ENCODE measurements around the gene AMOT.
"Not testable (repeated sequence)": the region's sequence is repeated elsewhere in the genome, so short reads cannot be mapped to it uniquely, and the experiment has no call there.

Gene AMOT

DNA sequence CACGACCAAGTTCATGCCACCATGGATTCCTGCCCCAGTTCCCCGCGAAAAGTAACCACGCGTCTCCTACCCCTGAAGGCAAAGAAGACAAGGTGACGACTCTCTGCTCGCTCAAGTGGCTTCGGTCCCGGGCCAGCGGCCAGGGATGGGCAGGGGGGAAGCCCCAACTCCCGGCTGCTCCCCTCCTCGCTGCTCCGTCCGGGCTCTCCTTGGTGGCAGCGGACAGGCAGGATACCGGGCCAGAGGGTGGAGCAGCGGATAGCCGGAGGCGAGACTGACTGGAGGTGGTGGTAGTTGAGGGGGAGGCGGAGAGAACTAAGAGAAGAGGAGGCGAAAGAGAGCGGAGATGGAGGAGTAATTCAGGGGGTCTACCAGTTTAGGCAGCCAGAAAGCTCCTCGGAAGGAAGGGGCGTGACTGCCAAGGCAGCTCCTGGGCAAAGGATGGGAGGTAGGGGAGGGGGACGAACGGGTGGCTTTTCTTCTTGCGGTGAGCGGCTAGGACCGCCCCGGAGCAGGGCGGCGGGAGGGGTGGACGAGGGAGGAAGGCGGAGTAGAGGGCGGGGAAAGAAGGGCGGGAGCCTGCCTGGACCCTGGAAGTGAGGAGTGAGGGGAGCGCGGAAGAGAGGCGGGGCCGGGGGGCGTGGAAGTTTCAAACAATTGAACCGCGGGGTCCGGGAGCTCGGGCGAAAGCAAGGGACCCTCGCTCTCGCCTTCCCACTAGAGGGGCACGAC, at the start of gene AMOT:
TSS of gene AMOT (minus strand) at position 450 of the 732 bp plus-strand sequence. CDS start 17,705 bp downstream, outside the sequence.
- Mint-ChIP-seq H3K27me3 (peaks cover 19% of the 10 kb centered on the region), H3K9me3 (no peaks in the 10 kb centered on the region), H3K27ac (peak within 1 kb of the TSS; percentile 69), H3K4me3 (peak within 1 kb of the TSS; percentile 84), H3K4me1 (ENCODE audit: low read depth) (no peaks in the 10 kb centered on the region), H3K36me3 (ENCODE audit: low read depth) (peaks cover 8% of the 10 kb centered on the region)
- intact Hi-C loops (cut with micrococcal nuclease), result no loop called here

- H3K27ac Mint-ChIP-seq, result no peak overlapping the region
- H3K27me3 Mint-ChIP-seq, result peaks cover 4% of the 10 kb centered on the region
- no peak overlapping the region for H3K4me3 Mint-ChIP-seq
- H3K36me3 Mint-ChIP-seq (ENCODE audit: low read depth), result no peaks in the 10 kb centered on the region
- no peaks in the 10 kb centered on the region for H3K9me3 Mint-ChIP-seq
- no peaks in the 10 kb centered on the region for H3K4me1 Mint-ChIP-seq (ENCODE audit: low read depth)
- intact Hi-C loops (cut with micrococcal nuclease), result no loop called here
Observed at GRCh38 chrX:112889400-112889799, 48.8 kb upstream of the AMOT start.

- no peak overlapping the region for H3K27ac Mint-ChIP-seq
- no peaks in the 10 kb centered on the region for H3K36me3 Mint-ChIP-seq (ENCODE audit: low read depth)
- H3K9me3 Mint-ChIP-seq, result no peaks in the 10 kb centered on the region
- peaks cover 4% of the 10 kb centered on the region for H3K27me3 Mint-ChIP-seq
- no peaks in the 10 kb centered on the region for H3K4me1 Mint-ChIP-seq (ENCODE audit: low read depth)
- H3K4me3 Mint-ChIP-seq, result no peak overlapping the region
- intact Hi-C loops (cut with micrococcal nuclease), result no loop called here
Observed at GRCh38 chrX:112888916-112889315, 48.3 kb upstream of the AMOT start.

DNA sequence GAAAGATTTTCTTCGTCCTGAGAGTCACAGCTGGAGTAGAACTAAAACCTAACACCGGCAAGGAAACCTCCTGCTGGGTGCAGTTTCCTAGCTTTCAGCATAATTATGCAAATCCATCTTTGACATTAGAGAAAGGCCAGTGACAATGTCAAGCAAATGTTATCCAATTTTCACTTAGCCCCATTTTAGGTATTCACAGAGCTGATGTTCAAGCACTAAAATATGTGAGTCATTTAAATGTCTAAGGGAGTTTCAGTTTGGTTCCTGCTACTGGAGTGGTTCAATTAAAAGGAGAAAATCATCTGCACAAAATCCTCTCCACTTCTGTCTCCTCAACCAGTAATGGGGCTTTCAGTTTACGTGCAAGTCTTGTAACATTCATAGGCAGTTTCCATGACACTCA, 37.1 kb upstream of the AMOT start:
- Mint-ChIP-seq H3K27me3 (no peaks in the 10 kb centered on the region), H3K9me3 (no peaks in the 10 kb centered on the region), H3K36me3 (ENCODE audit: low read depth) (no peaks in the 10 kb centered on the region), H3K27ac (no peak overlapping the region), H3K4me1 (ENCODE audit: low read depth) (no peaks in the 10 kb centered on the region), H3K4me3 (no peak overlapping the region)
- intact Hi-C loops (cut with micrococcal nuclease), result no loop called here

DNA sequence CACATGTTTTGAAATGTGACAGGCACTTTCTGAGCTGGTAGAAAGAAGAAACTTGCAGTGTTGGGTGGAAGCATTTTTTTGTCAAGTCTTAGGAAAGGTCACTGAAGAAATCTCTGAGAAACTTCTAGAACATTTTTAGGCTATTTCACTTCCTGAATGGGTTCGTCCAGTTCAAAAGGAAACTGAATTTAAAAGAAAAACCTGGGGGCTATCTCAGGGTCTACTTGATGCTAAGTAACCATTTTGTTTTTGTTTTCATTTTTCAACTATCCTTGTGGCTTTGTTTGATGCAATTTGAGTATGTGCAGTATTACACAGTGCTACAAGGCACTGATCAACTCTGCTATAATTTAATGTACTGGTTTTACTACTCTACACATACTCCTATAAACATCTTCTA, 34.0 kb upstream of the AMOT start:
- H3K27ac Mint-ChIP-seq, result no peak overlapping the region
- H3K4me3 Mint-ChIP-seq, result no peak overlapping the region
- H3K36me3 Mint-ChIP-seq (ENCODE audit: low read depth), result no peaks in the 10 kb centered on the region
- no peaks in the 10 kb centered on the region for H3K4me1 Mint-ChIP-seq (ENCODE audit: low read depth)
- H3K27me3 Mint-ChIP-seq, result no peaks in the 10 kb centered on the region
- intact Hi-C loops (cut with micrococcal nuclease), result no loop called here
- no peaks in the 10 kb centered on the region for H3K9me3 Mint-ChIP-seq

DNA sequence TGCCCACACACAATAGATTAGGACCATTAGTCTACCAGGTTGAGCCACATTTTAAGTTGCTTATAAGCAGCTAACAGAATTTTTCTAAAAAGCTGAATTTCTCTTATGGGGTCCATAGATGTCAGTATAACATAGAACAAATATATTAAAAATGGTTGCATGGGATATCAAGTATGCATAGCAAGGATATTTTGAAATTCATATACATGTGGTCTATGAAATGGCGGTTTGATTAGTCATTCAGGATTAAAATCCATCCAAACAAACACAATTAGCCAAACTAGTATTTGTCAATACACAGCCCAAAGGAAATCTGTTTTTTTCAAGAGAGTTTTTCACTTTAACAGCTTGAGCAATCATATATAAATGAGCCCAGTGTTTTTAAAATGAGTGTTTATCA, 33.5 kb upstream of the AMOT start:
- Mint-ChIP-seq H3K9me3 (no peaks in the 10 kb centered on the region), H3K4me3 (no peak overlapping the region), H3K4me1 (ENCODE audit: low read depth) (no peaks in the 10 kb centered on the region), H3K27ac (no peak overlapping the region), H3K36me3 (ENCODE audit: low read depth) (no peaks in the 10 kb centered on the region), H3K27me3 (no peaks in the 10 kb centered on the region)
- intact Hi-C loops (cut with micrococcal nuclease), result no loop called here

GRCh38 chrX:112868586-112868985, 28.0 kb upstream of the AMOT start:
- no peaks in the 10 kb centered on the region for H3K4me1 Mint-ChIP-seq (ENCODE audit: low read depth)

GRCh38 chrX:112867570-112867969, 26.9 kb upstream of the AMOT start:
- no peak overlapping the region for H3K27ac Mint-ChIP-seq
- no peaks in the 10 kb centered on the region for H3K9me3 Mint-ChIP-seq
- no peak overlapping the region for H3K4me3 Mint-ChIP-seq
- no peaks in the 10 kb centered on the region for H3K4me1 Mint-ChIP-seq (ENCODE audit: low read depth)
- intact Hi-C loops (cut with micrococcal nuclease), result no loop called here
- H3K36me3 Mint-ChIP-seq (ENCODE audit: low read depth), result no peaks in the 10 kb centered on the region
- no peaks in the 10 kb centered on the region for H3K27me3 Mint-ChIP-seq

More at GRCh38 chrX:112868586-112868985, 28.0 kb upstream of the AMOT start:
- H3K9me3 Mint-ChIP-seq, result no peaks in the 10 kb centered on the region
- no peaks in the 10 kb centered on the region for H3K36me3 Mint-ChIP-seq (ENCODE audit: low read depth)
- H3K4me3 Mint-ChIP-seq, result no peak overlapping the region
- no peak overlapping the region for H3K27ac Mint-ChIP-seq
- no peaks in the 10 kb centered on the region for H3K27me3 Mint-ChIP-seq
- intact Hi-C loops (cut with micrococcal nuclease), result no loop called here

DNA sequence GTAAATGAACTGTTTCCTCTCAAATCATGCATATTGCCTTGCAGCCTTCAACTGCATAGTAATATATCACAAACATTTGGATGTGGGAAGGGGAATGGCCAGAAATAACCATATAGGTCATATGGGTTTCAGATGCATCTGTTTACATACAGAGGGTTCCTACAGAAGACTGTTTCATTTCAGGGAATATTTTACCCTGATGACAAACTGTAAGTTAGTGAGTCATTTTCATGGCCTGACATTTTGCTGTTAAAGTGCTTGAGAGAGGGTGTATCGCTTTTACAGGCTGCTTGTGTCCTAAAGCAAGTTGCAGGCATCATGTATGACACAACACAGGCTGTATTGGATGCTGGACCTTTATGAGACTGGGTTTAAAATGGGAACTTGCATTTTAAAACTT, 25.5 kb upstream of the AMOT start:
- H3K27me3 Mint-ChIP-seq, result no peaks in the 10 kb centered on the region
- H3K36me3 Mint-ChIP-seq (ENCODE audit: low read depth), result no peaks in the 10 kb centered on the region
- no peaks in the 10 kb centered on the region for H3K4me1 Mint-ChIP-seq (ENCODE audit: low read depth)
- intact Hi-C loops (cut with micrococcal nuclease), result no loop called here
- H3K27ac Mint-ChIP-seq, result no peak overlapping the region
- no peak overlapping the region for H3K4me3 Mint-ChIP-seq
- no peaks in the 10 kb centered on the region for H3K9me3 Mint-ChIP-seq

- no peak overlapping the region for H3K4me3 Mint-ChIP-seq
- H3K27me3 Mint-ChIP-seq, result no peaks in the 10 kb centered on the region
- H3K36me3 Mint-ChIP-seq (ENCODE audit: low read depth), result no peaks in the 10 kb centered on the region
- H3K27ac Mint-ChIP-seq, result no peak overlapping the region
- intact Hi-C loops (cut with micrococcal nuclease), result no loop called here
- H3K9me3 Mint-ChIP-seq, result no peaks in the 10 kb centered on the region
- no peaks in the 10 kb centered on the region for H3K4me1 Mint-ChIP-seq (ENCODE audit: low read depth)
Observed at GRCh38 chrX:112865464-112866025, 24.9 kb upstream of the AMOT start.

GRCh38 chrX:112863850-112864249, 23.2 kb upstream of the AMOT start:
- Mint-ChIP-seq H3K36me3 (ENCODE audit: low read depth) (no peaks in the 10 kb centered on the region), H3K4me3 (no peak overlapping the region)

GRCh38 chrX:112857478-112857878, 16.8 kb upstream of the AMOT start:
- Mint-ChIP-seq H3K36me3 (ENCODE audit: low read depth) (no peaks in the 10 kb centered on the region), H3K4me1 (ENCODE audit: low read depth) (no peaks in the 10 kb centered on the region), H3K4me3 (no peak overlapping the region), H3K27me3 (no peaks in the 10 kb centered on the region), H3K9me3 (no peaks in the 10 kb centered on the region), H3K27ac (no peak overlapping the region)
- intact Hi-C loops (cut with micrococcal nuclease), result no loop called here

More at GRCh38 chrX:112863850-112864249, 23.2 kb upstream of the AMOT start:
- H3K4me1 Mint-ChIP-seq (ENCODE audit: low read depth), result no peaks in the 10 kb centered on the region
- H3K27me3 Mint-ChIP-seq, result no peaks in the 10 kb centered on the region
- intact Hi-C loops (cut with micrococcal nuclease), result no loop called here
- no peak overlapping the region for H3K27ac Mint-ChIP-seq
- no peaks in the 10 kb centered on the region for H3K9me3 Mint-ChIP-seq

DNA sequence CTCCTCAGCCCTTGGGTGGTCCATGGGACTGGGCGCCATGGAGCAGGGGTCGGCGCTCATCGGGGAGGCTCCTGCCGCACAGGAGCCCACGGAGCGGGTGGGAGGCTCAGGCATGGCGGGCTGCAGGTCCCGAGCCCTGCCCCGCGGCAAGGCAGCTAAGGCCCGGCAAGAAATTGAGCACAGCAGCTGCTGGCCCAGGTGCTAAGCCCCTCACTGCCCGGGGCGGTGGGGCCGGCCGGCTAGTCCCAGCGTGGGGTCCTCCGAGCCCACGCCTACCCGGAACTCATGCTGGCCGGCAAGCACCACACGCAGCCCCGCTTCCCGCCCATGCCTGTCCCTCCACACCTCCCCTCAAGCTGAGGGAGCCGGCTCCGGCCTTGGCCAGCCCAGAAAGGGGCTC, 14.3 kb upstream of the AMOT start:
- H3K27me3 Mint-ChIP-seq; H3K4me3 Mint-ChIP-seq; H3K27ac Mint-ChIP-seq; H3K36me3 Mint-ChIP-seq (ENCODE audit: low read depth); H3K9me3 Mint-ChIP-seq; intact Hi-C loops (cut with micrococcal nuclease); H3K4me1 Mint-ChIP-seq (ENCODE audit: low read depth): not testable (repeated sequence)

GRCh38 chrX:112852851-112853250, 12.2 kb upstream of the AMOT start:
- peaks cover 5% of the 10 kb centered on the region for H3K4me1 Mint-ChIP-seq (ENCODE audit: low read depth)
- intact Hi-C loops (cut with micrococcal nuclease), result no loop called here
- no peaks in the 10 kb centered on the region for H3K36me3 Mint-ChIP-seq (ENCODE audit: low read depth)
- H3K27ac Mint-ChIP-seq, result no peak overlapping the region
- H3K4me3 Mint-ChIP-seq, result no peak overlapping the region
- no peaks in the 10 kb centered on the region for H3K9me3 Mint-ChIP-seq
- H3K27me3 Mint-ChIP-seq, result peaks cover 3% of the 10 kb centered on the region

- Mint-ChIP-seq H3K36me3 (ENCODE audit: low read depth) (no peaks in the 10 kb centered on the region), H3K4me1 (ENCODE audit: low read depth) (peaks cover 5% of the 10 kb centered on the region), H3K9me3 (no peaks in the 10 kb centered on the region), H3K27me3 (peaks cover 3% of the 10 kb centered on the region), H3K4me3 (no peak overlapping the region), H3K27ac (no peak overlapping the region)
- intact Hi-C loops (cut with micrococcal nuclease), result no loop called here
Observed at GRCh38 chrX:112851806-112852205, 11.2 kb upstream of the AMOT start.

Data from dendritic cell treated with granulocyte-macrophage colony-stimulating factor and Interleukin-4, amounts not matched to agents 40 ng/mL and 50 ng/mL, for 4 days (primary cell).